DMS153 (cell line): Measurements from ENCODE around the gene TMEM171.

Experiments used
- DNase-seq: peaks from one replicate; lab custom pipeline; 2025; lab: John Stamatoyannopoulos, UW

Gene TMEM171

DNA sequence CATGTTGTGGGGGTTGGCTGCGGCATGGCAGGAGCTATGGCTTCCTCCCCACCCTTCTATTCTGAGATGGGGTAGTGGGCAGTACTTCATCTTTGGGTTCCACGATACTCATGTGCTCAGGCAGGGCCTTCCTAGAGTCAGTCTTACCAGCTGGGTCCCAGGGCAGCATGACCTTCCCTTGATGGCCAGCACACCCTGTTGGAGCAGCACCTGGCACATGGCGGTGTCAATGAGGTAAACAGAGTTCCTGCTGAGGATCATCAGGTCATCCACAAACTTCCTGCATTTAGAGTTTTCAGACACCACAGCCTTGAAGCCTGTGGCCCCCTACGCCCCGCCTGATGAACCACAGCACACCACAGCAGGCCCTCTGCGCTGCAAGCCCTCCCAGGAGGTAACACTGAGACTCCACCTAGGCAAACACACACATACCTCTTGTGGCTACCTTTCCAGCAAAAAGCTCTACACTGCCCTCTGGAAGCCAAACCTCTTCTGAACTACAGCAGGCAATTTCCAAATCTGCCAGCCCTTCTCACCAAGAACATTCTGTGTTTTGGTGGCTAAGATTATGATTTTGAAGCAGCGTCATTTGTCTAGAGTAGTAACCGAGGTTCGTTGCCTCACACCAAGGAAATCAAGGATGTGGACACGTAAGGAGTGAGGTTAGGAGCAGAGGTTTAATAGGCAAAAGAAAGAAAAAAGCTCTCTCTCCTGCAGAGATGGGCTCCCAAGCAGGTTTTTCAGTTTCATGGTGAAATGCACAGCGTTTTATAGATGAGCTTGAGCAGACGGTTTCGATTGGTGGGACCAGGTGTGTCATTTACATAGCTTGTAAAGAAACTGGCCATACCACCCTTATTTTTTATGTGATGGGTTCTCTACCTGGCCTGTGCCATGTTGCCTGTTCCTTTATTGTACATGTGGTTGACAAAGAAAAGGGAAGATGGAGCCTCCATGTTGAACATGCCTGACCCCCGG lies 32.3 kb downstream of the TMEM171 start:
- DNase-seq, result peak; percentile 4

- no peak for DNase-seq
These were observed 33.1 kb downstream of the TMEM171 start for GRCh38 chr5:73153513-73153912.

DNA sequence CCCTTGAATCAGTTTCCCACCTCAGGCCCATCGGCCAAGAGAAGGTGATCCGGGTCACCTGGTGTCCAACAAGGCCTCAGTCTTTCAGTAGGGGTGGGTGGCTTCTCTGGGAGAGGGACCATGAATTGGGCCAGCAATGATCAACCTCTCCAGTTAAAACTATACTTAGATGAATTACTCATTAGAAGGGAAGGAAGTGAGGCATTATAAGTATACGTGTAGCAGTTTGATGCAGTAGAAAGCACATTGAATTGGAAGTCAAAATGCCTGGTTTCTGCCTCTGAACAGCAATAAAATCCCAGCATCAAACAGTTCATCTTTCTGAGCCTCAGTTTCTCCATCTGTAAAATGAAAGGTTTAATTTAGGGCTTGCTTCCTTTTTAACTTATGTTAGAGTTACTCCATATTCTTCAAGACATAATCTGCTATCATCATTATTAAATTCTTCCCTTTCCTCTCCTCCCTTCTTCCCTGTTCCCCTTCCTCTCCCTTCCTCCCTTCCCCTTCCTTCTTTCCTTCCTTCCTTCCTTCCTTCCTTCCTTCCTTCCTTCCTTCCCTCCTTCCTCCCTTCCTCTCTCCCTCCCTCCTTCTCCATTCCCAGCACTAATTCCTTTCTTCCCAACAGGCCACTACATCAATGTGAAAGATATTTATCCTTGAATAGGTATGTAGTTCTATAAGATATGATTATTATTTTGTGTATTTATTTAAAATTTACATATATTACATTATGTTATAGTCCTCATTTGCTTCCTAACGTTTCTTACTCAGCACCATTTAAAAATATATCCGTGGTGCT lies 34.0 kb downstream of the TMEM171 start:
- no peak for DNase-seq

DNA sequence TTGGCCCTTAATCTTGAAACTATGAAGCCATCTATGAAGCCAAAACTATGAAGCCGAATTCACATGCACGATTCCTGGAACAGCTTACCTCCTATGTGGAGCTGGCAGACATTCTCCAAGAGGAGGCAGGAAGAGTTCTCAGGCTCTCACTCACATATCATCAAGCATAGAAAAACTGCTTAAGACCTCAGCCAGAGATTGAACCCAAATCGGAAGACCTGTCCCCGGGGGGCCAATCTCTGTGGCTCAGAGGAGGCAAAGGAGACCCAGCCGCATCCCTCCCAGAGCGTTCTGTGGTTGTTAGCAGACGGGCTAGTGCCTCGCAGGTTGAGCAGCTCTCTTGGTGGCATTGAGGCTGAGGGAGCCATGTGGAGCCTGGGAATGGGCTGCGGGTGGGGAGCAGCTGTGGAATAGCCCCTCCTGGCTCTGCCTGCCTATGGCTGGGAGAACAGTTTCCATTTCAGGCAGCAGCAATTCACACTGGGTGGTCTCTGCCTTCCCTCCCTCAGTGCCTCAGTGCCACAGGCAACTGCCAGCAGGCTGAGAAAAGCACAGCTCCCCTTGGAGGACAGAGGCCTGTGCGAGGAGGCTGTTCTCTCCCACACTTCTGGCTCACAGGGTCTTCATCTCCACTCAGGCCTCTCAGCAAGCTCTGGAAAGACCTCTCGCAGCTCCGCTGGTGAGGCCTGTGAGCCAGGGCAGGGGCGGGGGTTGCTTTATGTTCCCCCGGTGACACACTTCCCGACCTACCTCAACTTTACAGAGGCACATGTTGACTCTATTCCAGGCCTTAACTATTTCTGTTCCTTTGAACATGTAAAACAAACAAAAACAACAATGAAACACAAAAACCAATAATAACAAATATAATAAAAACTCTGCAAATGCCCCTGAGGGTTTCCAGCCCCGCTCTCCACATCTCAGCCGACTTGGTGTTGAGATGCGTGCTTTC lies 35.2 kb downstream of the TMEM171 start:
- no peak for DNase-seq

DNA sequence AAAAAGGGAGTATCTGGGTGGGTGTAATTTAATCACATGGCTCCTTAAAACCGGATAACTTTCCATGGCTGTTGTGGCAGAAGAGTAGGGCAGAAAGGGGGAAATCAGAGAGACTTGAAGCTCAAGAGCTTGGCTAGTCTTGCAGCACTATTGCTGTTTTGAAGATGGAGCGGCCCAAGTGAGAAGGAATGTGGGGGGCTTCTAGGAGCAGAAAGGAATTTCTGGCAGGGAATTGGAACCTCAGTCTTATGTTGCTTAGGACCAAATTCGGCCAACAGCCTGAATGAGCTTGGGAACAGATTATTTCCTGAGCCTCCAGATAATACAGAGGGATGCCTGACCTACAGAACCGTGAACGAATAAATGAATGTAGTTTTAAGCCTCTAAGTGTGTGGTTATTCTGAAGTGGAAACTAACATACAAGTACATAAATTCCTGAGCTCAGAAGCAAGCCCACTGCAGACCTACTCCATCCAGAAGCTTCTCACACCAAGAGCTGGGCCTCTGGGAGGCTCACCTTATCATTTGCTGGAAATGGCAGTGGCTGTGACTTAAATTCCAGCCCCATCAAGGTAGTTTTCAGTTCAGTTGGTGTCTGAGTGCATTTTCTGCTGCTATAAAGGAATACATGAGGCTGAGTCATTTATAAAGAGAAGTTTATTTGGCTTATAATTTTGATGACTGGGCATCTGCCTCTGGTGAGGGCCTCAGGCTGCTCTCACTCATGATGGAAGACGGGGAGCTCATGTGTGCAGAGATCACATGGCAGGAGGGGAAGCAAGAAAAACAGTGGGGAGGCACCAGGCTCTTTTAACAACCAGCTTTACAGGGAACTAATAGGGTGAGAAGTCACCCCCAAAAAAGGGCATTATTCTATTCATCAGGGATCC lies 37.3 kb downstream of the TMEM171 start:
- no peak for DNase-seq

DNA sequence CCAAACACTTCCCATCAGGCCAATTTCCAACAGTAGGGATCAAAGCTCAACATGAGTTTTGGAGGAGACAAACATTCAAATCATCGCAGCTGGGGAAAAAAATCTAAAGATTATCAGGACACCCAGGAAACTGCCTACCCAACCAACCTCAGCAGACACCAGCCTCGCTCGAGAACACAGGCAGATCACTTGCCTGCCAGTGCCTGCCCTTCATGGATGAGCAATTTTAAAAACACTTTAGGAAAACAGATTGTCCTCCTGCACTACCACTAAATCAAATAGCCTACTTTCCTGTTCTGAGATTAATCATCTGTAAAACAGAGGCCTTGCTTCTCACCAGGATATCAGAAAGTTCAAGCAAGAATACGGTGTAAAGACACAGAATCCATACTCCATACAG lies 37.9 kb downstream of the TMEM171 start:
- no peak for DNase-seq

DNA sequence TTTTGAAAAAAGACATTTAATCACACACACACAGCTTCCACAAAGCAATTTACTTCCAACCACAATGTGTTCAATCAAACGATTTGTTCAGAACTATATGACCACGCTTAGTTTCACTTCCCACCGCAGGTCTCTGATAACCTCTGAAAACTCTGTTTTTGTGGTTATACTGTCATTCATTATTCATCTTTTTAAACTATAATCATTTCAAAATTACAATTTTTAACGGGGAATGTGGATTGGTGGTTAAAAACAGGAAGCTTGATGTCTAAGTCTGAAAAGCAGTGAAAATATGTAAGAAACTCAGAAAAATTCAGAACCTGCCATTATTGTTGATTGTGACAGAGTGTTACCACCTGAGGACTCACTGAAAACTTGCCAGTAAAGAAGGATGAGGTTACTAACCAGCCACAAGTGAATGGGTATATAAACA lies 39.9 kb downstream of the TMEM171 start:
- DNase-seq, result no peak

GRCh38 chr5:73170522-73170921 lies 50.1 kb downstream of the TMEM171 start:
- no peak for DNase-seq

DNA sequence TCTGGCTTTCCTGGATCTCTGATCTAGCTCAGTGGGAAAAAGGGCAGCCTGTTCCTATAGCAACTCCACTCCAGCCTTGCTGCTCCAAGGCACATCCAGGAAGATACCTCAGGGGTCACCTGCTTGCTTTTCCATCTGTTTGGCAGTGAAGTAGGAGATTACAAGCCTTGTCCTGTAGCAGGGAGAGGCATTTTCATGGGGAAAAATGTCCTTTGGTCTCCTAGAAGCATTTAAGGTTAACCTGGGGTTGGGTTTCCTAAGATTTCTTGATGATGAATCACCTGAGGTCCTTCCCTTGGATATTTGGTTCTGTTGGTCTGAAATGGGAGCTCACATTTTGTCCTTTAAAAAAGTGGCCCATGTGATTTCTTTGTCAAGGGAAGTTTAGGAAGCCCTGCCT lies 51.1 kb downstream of the TMEM171 start:
- no peak for DNase-seq

- DNase-seq, result no peak
These were observed 52.6 kb downstream of the TMEM171 start, which contains the start of gene TMEM174 for GRCh38 chr5:73172951-73173350. TMEM174 (plus strand) TSS chr5:73173193; CDS start chr5:73173244, 51 bp downstream.

- no peak for DNase-seq
These were observed 53.9 kb downstream of the TMEM171 start for GRCh38 chr5:73174100-73174815.

DNA sequence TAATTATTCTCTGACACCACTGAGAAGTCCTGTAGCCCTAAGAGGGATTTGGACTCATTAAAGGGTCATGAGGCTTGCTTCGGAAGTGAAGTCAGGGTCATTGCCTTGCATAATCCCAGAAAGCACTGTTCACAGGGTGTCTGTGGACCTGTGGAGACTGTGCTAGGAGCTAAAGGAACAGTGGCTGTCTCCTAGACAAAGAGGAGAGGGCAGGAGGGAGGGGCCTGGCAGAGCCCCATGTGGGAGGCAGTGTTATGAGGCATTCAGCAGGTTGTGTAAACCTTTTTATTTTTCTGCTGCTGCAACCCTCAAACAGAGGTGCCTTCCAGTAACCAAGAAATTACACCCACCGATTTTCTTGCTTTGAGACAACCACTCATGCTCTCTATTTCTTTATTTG lies 55.9 kb downstream of the TMEM171 start:
- DNase-seq, result no peak

- DNase-seq, result no peak
These were observed 57.9 kb downstream of the TMEM171 start for GRCh38 chr5:73178265-73178664.

- DNase-seq, result peak; percentile 30
These were observed 59.4 kb downstream of the TMEM171 start for GRCh38 chr5:73179730-73180129.

- DNase-seq, result no peak
These were observed 60.2 kb downstream of the TMEM171 start for GRCh38 chr5:73180566-73180965.
